PFSK-1 (cell line): ENCODE data around the gene RALGAPB.

Experiments used
- FOXP2 ChIP-seq: optimal IDR thresholded peaks from 2 replicates; pipeline ENCODE3; 2011; ENCODE audit warnings: borderline replicate concordance, control low read depth, inconsistent platforms; ENCODE audit not compliant: insufficient read depth; ENCODE audit errors: extremely low read length, extremely low read depth
- POLR2AphosphoS5 ChIP-seq: IDR thresholded peaks from 2 replicates; pipeline ENCODE4 v1.6.1; 2012; ENCODE audit warnings: low read depth, mild to moderate bottlenecking, control low read depth, low read length, moderate library complexity
- REST ChIP-seq, 2 experiments: IDR thresholded peaks; 2 replicates each; pipeline versions ENCODE4 v1.6.1 to v1.8.0; 2011 to 2012; ENCODE audit warnings: low read depth in 2 of 2, low read length in 2 of 2, control low read depth in 1 of 2, inconsistent platforms in 1 of 2, mild to moderate bottlenecking in 1 of 2, moderate library complexity in 1 of 2; ENCODE audit not compliant: insufficient read depth in 1 of 2
- SIN3A ChIP-seq: IDR thresholded peaks from 2 replicates; pipeline ENCODE4 v1.6.1; 2012; ENCODE audit warnings: mild to moderate bottlenecking, low read length, moderate library complexity, borderline replicate concordance; ENCODE audit not compliant: insufficient read depth
- TAF1 ChIP-seq: IDR thresholded peaks from 2 replicates; pipeline ENCODE4 v1.6.1; 2012; ENCODE audit warnings: low read length, control low read depth, borderline replicate concordance; ENCODE audit not compliant: insufficient read depth

- no peak for TF ChIP-seq REST (IDR thresholded peaks at IDR 0.05; ENCODE audit: insufficient read depth in 1 of 2, low read depth in 2 of 2, low read length in 2 of 2)
- no peak for TF ChIP-seq POLR2AphosphoS5
- no peak for TF ChIP-seq TAF1
- TF ChIP-seq SIN3A, result no peak
- no peak for TF ChIP-seq FOXP2
Observed at GRCh38 chr20:38573413-38573812, 100.8 kb downstream of the RALGAPB start.
